Neutrophil (primary cell): ENCODE measurements around the gene CLSTN2.

Experiments
- H3K27ac ChIP-seq: fragments of 200-600 bp; sonication (generic); 2 replicates; pipeline ENCODE4 v1.5.1; 2016; ENCODE audit warnings: mild to moderate bottlenecking, moderate library complexity
- H3K27me3 ChIP-seq: fragments of 200-600 bp; sonication (generic); 2 replicates; pipeline ENCODE4 v1.6.0; 2016; ENCODE audit warnings: mild to moderate bottlenecking
- H3K36me3 ChIP-seq: fragments of 200-600 bp; sonication (generic); 2 replicates; pipeline ENCODE4 v1.5.1; 2017
- H3K4me1 ChIP-seq, 2 experiments: fragments of 200-600 bp in 1 of 2; sonication (generic) in 1 of 2; 1 replicate in 1 of 2; 2 replicates in 1 of 2; pipeline versions ENCODE4 v1.5.1 to v1.6.1; 2013 to 2016; ENCODE audit warnings: low read depth in 1 of 2, low read length in 1 of 2, mild to moderate bottlenecking in 1 of 2, moderate library complexity in 1 of 2; ENCODE audit not compliant: control insufficient read depth in 1 of 2, insufficient read depth in 1 of 2
- H3K4me3 ChIP-seq, 2 experiments: fragments of 200-600 bp in 1 of 2; sonication (generic) in 1 of 2; 1 replicate in 1 of 2; 2 replicates in 1 of 2; pipeline ENCODE4 v1.5.1; 2013 to 2016; ENCODE audit warnings: low read depth in 1 of 2, low read length in 1 of 2, mild to moderate bottlenecking in 1 of 2, moderate library complexity in 1 of 2
- H3K9me3 ChIP-seq: fragments of 200-600 bp; sonication (generic); 2 replicates; pipeline ENCODE4 v1.5.1; 2016
- CTCF ChIP-seq: fragments of 200-600 bp; sonication (generic); IDR thresholded peaks from 2 replicates; pipeline ENCODE4 v1.5.1; 2016; ENCODE audit warnings: antibody characterized with exemption

Gene CLSTN2

DNA sequence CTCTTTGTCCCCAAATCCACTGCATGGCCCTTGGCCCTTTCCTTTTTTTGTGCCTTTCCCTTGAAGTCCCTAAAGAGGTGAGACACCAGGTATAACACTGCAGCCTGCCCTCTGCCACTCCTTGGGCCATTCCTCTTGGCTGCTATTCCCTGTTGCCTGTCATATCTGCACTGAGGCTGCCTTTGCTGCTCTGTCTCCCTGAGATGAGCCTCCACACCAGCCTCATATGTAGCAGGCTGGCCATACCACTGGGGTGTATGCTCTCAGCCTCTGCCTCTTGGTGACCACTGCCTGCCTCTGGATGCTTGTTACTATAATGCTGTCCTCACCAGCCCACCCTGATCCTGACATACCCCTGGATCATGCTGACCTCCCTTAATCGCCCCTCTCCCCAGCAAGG is 252.0 kb downstream of the CLSTN2 start:
- Histone ChIP-seq H3K27ac (no peak overlapping the region), H3K9me3 (no peaks in the 10 kb centered on the region), H3K4me3 (no peak overlapping the region), H3K36me3 (no peaks in the 10 kb centered on the region), H3K27me3 (no peaks in the 10 kb centered on the region), H3K4me1 (no peaks in the 10 kb centered on the region)
- TF ChIP-seq CTCF = no peak

DNA sequence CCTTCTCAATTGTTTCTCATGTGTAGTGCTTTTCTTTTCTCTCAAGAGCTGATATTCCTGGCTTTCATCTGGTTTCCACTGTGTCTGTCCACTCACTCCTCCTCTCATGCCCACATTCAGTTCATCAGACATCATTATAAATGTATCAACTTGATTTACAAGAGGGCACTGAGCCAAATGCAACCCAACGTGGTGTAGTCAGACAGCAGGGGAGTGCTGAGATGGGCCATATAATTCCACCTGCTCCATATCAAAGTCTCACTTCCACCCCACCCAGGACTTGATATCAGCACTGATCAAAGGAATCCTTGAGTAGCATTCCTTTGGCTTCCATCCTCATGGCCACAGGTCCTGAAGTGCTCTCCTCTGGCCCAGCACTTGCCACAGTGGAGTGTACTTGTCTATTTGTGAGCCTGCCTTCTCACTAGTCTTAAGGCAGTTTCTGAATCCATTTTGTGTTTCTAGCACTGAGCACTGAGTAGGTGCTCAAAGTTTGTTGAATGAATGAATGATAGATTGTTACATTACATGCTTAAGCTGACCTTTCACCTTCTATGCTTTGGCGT is 252.8 kb downstream of the CLSTN2 start:
- no peaks in the 10 kb centered on the region for H3K9me3 ChIP-seq
- TF ChIP-seq CTCF = no peak
- no peak overlapping the region for H3K4me3 ChIP-seq
- no peak overlapping the region for H3K27ac ChIP-seq
- no peaks in the 10 kb centered on the region for H3K27me3 ChIP-seq
- no peaks in the 10 kb centered on the region for H3K4me1 ChIP-seq
- no peaks in the 10 kb centered on the region for H3K36me3 ChIP-seq

DNA sequence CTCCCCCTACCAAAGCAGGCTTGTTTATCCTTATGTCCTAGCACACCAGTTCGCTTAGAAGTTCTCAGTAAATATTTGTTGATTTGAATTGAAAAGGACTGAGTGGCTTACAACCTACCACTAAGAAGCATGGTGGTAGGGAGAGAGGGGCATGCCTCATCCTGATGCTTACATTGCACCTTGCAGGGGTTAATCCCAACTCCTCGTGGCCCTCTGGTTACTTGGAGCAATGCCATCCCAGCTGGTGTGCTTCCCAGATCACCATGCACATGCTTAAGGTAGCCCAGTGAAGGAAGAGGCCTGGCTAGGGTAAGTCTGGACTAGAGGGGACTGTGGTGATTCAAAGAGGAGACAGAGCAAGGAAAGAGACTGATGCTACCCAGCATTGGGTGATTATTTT is 253.3 kb downstream of the CLSTN2 start:
- Histone ChIP-seq H3K9me3 (no peaks in the 10 kb centered on the region), H3K36me3 (no peaks in the 10 kb centered on the region), H3K4me3 (no peak overlapping the region), H3K27me3 (no peaks in the 10 kb centered on the region), H3K4me1 (no peaks in the 10 kb centered on the region), H3K27ac (no peak overlapping the region)
- TF ChIP-seq CTCF = no peak

DNA sequence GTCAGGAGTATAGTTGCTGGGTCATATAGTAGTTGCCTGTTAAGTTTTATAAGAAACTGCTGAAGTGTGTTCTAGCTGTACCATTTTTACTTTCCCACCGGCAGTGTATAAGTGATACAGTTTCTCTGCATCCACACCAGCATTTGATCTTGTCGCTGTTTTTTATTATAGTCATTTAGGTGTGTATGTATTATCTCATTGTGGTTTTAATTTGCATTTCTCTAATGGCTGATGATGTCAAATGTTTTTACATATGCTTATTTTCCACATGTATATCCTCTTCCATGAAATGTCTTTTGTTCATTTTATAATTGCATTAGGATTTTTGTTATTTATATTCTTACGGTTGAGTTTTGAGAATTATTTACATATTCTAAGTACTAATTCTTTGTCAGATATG is 254.3 kb downstream of the CLSTN2 start:
- Histone ChIP-seq H3K27me3 (no peaks in the 10 kb centered on the region), H3K27ac (no peak overlapping the region), H3K36me3 (no peaks in the 10 kb centered on the region), H3K4me1 (no peaks in the 10 kb centered on the region), H3K4me3 (no peak overlapping the region), H3K9me3 (no peaks in the 10 kb centered on the region)
- no peak for TF ChIP-seq CTCF

- TF ChIP-seq CTCF = no peak
- Histone ChIP-seq H3K4me3 (no peak overlapping the region), H3K9me3 (no peaks in the 10 kb centered on the region), H3K4me1 (no peaks in the 10 kb centered on the region), H3K27me3 (no peaks in the 10 kb centered on the region), H3K36me3 (no peaks in the 10 kb centered on the region), H3K27ac (no peak overlapping the region)
Measured at GRCh38 chr3:140189976-140190375, 255.0 kb downstream of the CLSTN2 start.

DNA sequence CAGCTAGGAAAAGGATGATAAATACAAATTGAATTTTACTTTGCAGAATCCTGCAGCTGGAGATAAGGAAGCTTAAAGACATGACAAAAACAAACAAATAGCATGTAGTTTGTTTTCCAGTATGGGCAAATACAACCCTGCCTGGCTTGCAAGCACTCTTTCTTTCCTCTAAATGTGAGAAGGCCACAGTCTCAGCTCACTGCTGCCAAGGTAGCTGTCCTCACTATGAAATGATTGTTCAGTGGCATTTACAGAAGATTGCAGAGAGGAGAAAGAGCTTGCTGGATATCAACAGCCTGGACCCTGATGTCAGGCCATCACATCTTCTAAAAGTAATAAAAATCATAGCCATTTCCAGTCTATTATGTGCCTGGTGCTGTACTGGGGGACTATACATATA is 262.0 kb downstream of the CLSTN2 start:
- Histone ChIP-seq H3K4me1 (no peaks in the 10 kb centered on the region), H3K27me3 (no peaks in the 10 kb centered on the region), H3K36me3 (no peaks in the 10 kb centered on the region), H3K9me3 (no peaks in the 10 kb centered on the region), H3K4me3 (no peak overlapping the region), H3K27ac (no peak overlapping the region)
- TF ChIP-seq CTCF = no peak
